Stimulated activated naive CD8-positive, alpha-beta T cell treated with anti-CD3 and anti-CD28 coated beads, Interleukin-15, Interleukin-2, amounts not matched to agents 100 U/mL and 50 U/mL, for 24 hours (primary cell): ENCODE results near the gene NLRP5.
"Not testable (repeated sequence)": the region's sequence is repeated elsewhere in the genome, so short reads cannot be mapped to it uniquely, and the experiment has no call there.

Experiments used
- ATAC-seq: fragments of 150-1000 bp; cut with Tn5 transposase; one replicate; pipeline ENCODE4 v1.10.0; 2021
- DNase-seq: peaks from one replicate; pipeline ENCODE4 v3.0.0; 2021

NLRP5 gene

GRCh38 chr19:55986487-55986886 lies at the start of gene NLRP5:
TSS of gene NLRP5 (plus strand) at chr19:55986775.
- DNase-seq (no peak), ATAC-seq (no peak)

DNA sequence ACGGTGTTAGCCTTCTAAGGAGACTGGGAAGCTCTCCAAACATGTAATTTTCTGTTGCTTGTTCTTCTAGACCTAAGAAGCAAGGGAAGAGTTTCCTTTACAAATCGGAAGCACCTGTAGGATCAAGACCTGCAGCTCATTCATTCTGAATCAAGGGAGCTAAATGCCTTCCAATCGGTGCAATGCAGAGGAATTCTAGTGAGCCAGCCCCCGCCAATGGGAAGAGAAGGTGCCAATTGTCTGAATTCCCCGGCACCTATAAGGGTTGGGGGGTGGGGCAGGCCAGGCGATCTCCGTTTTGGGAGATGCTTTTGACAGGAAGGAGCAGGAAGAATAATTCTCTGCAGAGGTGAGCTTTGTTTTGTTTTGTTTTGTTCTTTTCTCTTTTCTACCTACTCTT lies 47.4 kb upstream of the NLRP5 start:
- no peak for DNase-seq
- no peak for ATAC-seq

GRCh38 chr19:55940306-55940705 lies 46.3 kb upstream of the NLRP5 start:
- no peak for ATAC-seq

DNA sequence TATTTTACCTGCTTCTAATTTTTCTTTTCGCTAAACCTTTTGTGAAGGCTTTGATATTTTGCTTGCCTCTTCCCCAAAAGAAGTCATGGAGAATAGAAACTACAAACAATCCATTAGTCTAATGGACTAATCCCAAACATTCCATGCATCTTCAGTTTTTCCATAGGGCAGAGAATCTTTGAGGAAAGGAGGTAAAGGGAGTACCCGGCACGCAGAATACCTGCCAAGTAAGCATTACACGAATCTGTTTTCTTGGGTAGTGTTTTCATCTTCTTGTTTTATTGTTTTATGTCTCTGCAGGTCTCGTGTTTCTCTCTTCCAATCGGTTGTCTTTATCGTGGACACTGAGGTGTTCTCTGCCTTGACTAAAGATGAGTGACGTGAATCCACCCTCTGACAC lies 39.0 kb upstream of the NLRP5 start, which contains the start of gene NLRP8:
NLRP8 (plus strand) TSS at position 301 of the 400 bp plus-strand sequence.
- ATAC-seq (no peak), DNase-seq (no peak)

More at GRCh38 chr19:55940306-55940705, 46.3 kb upstream of the NLRP5 start:
- DNase-seq, result no peak

GRCh38 chr19:55950566-55950965 lies 36.0 kb upstream of the NLRP5 start:
- not testable (repeated sequence) for DNase-seq, ATAC-seq

GRCh38 chr19:55956431-55956830 lies 30.1 kb upstream of the NLRP5 start:
- ATAC-seq (no peak), DNase-seq (no peak)

- DNase-seq (no peak), ATAC-seq (no peak)
These were observed 28.2 kb upstream of the NLRP5 start for GRCh38 chr19:55958356-55958755.

- no peak for ATAC-seq
These were observed 26.4 kb upstream of the NLRP5 start for GRCh38 chr19:55959996-55960675.

GRCh38 chr19:55962186-55962585 lies 24.4 kb upstream of the NLRP5 start:
- ATAC-seq (no peak), DNase-seq (no peak)

More at GRCh38 chr19:55959996-55960675, 26.4 kb upstream of the NLRP5 start:
- DNase-seq, result no peak

- no peak for ATAC-seq
- DNase-seq, result no peak
These were observed 12.6 kb upstream of the NLRP5 start for GRCh38 chr19:55973982-55974381.

- ATAC-seq, result no peak
- DNase-seq, result no peak
These were observed 6.2 kb upstream of the NLRP5 start for GRCh38 chr19:55980415-55980814.

- DNase-seq (no peak), ATAC-seq (no peak)
These were observed 1.3 kb upstream of the NLRP5 start for GRCh38 chr19:55985254-55985653.

GRCh38 chr19:55990831-55991230 lies 4.3 kb downstream of the NLRP5 start:
- ATAC-seq (no peak), DNase-seq (no peak)

- ATAC-seq (no peak), DNase-seq (no peak)
These were observed 6.9 kb downstream of the NLRP5 start for GRCh38 chr19:55993492-55993891.

GRCh38 chr19:56014765-56015164 lies 28.2 kb downstream of the NLRP5 start:
- DNase-seq (no peak), ATAC-seq (no peak)

DNA sequence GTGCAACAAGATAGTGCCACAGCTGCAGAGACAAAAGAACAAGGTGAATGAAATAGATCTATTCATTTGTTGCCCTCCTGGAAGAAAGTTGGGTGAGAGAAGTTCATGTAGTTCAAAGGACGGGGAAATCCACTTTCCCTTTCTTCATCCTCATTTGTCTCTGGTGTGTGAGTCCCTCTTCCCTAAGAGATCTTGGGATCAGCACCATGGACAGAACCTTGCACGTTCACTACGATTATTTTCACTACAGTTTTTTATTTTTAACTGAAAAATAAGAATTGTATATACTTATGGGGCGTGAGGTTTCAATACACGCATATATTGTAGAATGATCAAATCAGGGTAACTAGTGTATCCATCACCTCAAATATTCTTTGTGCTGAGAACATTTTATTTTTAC lies 29.2 kb downstream of the NLRP5 start:
- no peak for ATAC-seq

DNA sequence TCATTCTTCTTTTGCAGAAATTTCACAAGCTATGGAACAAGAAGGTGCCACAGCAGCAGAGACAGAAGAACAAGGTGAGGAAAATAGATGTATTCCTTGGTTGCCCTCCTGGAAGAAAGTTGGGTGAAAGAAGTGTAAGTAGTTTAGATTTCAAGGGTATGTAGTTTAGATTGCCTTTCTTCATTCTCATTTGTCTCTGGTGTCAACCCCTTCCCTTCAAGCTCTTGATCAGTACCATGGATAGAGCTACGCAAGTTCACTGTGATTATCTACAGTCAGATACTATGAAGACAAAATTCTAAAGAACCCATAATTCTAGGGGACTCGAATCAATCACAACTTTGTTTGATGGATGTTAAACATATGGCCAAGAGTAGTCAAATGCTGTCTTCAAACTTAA lies 32.8 kb downstream of the NLRP5 start:
- not testable (repeated sequence) for ATAC-seq, DNase-seq

More for the DNA sequence above, 29.2 kb downstream of the NLRP5 start:
- no peak for DNase-seq

DNA sequence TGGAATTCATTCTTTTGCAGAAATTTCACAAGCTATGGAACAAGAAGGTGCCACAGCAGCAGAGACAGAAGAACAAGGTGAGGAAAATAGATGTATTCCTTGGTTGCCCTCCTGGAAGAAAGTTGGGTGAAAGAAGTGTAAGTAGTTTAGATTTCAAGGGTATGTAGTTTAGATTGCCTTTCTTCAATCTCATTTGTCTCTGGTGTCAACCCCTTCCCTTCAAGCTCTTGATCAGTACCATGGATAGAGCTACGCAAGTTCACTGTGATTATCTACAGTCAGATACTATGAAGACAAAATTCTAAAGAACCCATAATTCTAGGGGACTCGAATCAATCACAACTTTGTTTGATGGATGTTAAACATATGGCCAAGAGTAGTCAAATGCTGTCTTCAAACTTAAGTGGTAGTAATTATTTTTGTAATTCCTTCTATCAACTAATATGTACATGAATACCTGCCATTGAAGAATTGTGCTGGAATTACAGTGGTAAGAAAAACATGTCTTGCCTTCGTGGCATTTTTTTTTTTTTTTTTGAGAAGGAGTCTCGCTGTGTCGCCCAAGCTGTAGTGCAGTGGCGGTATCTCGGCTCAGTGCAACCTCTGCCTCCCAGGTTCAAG lies 33.9 kb downstream of the NLRP5 start:
- DNase-seq, ATAC-seq: not testable (repeated sequence)

DNA sequence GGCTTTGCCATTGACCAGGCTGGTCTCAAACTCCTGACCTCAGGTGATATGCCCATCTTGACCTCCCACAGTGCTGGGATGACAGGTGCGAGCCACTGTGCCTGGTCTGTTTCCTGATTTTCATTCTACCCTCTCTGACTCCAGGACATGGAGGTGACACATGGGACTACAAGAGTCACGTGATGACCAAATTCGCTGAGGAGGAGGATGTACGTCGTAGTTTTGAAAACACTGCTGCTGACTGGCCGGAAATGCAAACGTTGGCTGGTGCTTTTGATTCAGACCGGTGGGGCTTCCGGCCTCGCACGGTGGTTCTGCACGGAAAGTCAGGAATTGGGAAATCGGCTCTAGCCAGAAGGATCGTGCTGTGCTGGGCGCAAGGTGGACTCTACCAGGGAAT lies 40.2 kb downstream of the NLRP5 start:
- no peak for ATAC-seq
- no peak for DNase-seq

DNA sequence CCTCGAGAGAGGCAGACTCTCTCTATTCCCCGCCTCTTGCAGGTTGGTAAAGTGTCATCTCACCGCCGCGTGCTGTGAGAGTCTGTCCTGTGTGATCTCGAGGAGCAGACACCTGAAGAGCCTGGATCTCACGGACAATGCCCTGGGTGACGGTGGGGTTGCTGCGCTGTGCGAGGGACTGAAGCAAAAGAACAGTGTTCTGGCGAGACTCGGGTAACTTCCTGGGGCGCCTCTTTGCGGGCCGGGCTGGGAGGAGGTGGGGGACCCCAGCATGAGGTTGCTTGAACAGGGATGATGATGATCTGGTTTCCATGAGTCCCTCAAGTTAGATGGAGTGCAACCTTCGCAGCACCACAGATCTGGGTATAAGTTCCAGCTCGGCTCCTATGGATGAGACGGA lies 67.0 kb downstream of the NLRP5 start:
- ATAC-seq (no peak), DNase-seq (no peak)

- DNase-seq (peak; percentile 69), ATAC-seq (peak; percentile 36)
These were observed 79.8 kb downstream of the NLRP5 start for GRCh38 chr19:56066152-56067023.

DNA sequence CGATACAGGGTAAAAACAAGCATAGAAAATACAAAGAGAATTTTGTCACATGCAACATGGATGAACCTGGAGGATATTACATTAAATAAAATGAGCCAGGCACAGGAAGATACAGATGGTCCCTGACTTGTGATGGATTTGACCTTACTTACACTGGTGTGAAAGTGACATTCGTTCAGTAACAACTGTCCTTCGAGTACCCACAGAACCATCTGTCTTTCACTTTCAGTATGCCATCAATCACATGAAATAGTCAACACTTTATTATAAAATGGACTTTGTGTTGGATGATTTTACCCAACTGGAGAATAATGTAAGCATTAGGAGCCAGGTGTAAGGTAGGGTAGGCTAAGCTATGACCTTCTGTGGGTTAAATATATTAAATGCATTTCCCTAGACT lies 83.1 kb downstream of the NLRP5 start:
- no peak for DNase-seq
- no peak for ATAC-seq

DNA sequence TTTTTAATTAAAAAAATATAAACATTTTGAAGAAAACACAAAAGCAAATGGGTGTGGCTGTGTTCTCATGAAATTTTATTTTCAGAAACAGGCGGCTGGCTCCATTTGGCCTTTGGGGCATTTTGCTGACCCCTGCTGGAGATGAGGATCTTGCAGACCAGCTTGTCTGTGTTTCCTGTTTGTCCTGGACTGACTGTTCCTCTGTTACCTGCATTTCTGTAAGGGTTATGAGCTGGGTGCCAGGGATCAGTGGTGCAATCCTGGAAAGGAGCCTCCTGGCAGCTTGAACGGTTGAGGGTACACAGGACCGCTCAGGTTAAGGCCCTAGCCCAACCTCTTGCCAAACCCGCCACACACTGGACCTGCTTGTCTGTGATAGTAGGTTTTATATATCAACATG lies 84.6 kb downstream of the NLRP5 start:
- DNase-seq (no peak), ATAC-seq (no peak)
